HepG2 (cell line): Measurements from ENCODE around the gene AMPD2. TPM values are rescaled to one million over a fixed set of nuclear protein-coding genes. Genes with fewer than 3 reads are reported as not detected.

Experiments
- AGO1 ChIP-seq: fragments of 200-400 bp; formaldehyde crosslinking; IDR thresholded peaks from 2 replicates; pipeline ENCODE4 v1.6.1; 2017; ENCODE audit warnings: mild to moderate bottlenecking, low read depth, low read length, moderate library complexity; ENCODE audit not compliant: poor library complexity, severe bottlenecking
- ATF7-NPFF ChIP-seq: sonication (generic); formaldehyde crosslinking; IDR thresholded peaks from 2 replicates; pipeline ENCODE4 v1.8.1; 2023; ENCODE audit warnings: mild to moderate bottlenecking, low read depth, missing genetic modification reagents, moderate library complexity
- CBX1 ChIP-seq: IDR thresholded peaks from one replicate; pipeline ENCODE4 v1.6.1; 2016; ENCODE audit warnings: antibody characterized with exemption, low read depth
- DNMT1 ChIP-seq: sonication (generic); formaldehyde crosslinking; IDR thresholded peaks from 2 replicates; pipeline ENCODE4 v1.5.1; 2020; ENCODE audit warnings: mild to moderate bottlenecking, missing genetic modification reagents
- KLF13 ChIP-seq: sonication (generic); formaldehyde crosslinking; IDR thresholded peaks from 2 replicates; pipeline ENCODE4 v1.4.0; 2020; ENCODE audit warnings: mild to moderate bottlenecking, missing genetic modification reagents
- MAZ ChIP-seq, 2 experiments: sonication (generic) in 1 of 2; formaldehyde crosslinking in 1 of 2; IDR thresholded peaks; 2 replicates each; pipeline versions ENCODE4 v1.5.0 to v1.6.1; 2012 to 2020; ENCODE audit warnings: low read depth in 2 of 2, mild to moderate bottlenecking in 2 of 2, borderline replicate concordance in 1 of 2, improper control_type of control experiment in 1 of 2, low read length in 1 of 2, missing genetic modification reagents in 1 of 2, moderate library complexity in 1 of 2
- NBN ChIP-seq: fragments of 450-650 bp; conservative IDR thresholded peaks from 2 replicates; pipeline ENCODE4 v1.6.1; 2017
- NFIB ChIP-seq: sonication (generic); formaldehyde crosslinking; IDR thresholded peaks from 2 replicates; pipeline ENCODE4 v1.9.0; 2021; ENCODE audit warnings: missing genetic modification reagents, mild to moderate bottlenecking, borderline replicate concordance
- NR0B2 ChIP-seq: sonication (generic); formaldehyde crosslinking; IDR thresholded peaks from 2 replicates; pipeline ENCODE4 v1.4.0; 2020; ENCODE audit warnings: mild to moderate bottlenecking, missing genetic modification reagents
- PHF8 ChIP-seq: sonication (generic); formaldehyde crosslinking; IDR thresholded peaks from 2 replicates; pipeline ENCODE4 v1.5.0; 2020; ENCODE audit warnings: missing genetic modification reagents
- RERE ChIP-seq: IDR thresholded peaks from 2 replicates; pipeline ENCODE4 v1.6.1; 2016; ENCODE audit warnings: low read depth, missing genetic modification reagents, missing compliant biosample characterization
- RFXAP ChIP-seq: sonication (generic); formaldehyde crosslinking; IDR thresholded peaks from 2 replicates; pipeline ENCODE4 v1.4.0; 2020; ENCODE audit warnings: missing genetic modification reagents, borderline replicate concordance
- STAG1 ChIP-seq: sonication (generic); formaldehyde crosslinking; IDR thresholded peaks from 2 replicates; pipeline ENCODE4 v1.4.0; 2020; ENCODE audit warnings: missing genetic modification reagents
- ZFP90 ChIP-seq: sonication (generic); formaldehyde crosslinking; IDR thresholded peaks from 2 replicates; pipeline ENCODE4 v1.8.0; 2022; ENCODE audit warnings: missing genetic modification reagents, mild to moderate bottlenecking, inconsistent platforms, borderline replicate concordance
- ZNF232 ChIP-seq: sonication (generic); formaldehyde crosslinking; IDR thresholded peaks from 2 replicates; pipeline ENCODE4 v1.4.0; 2020; ENCODE audit warnings: missing genetic modification reagents, borderline replicate concordance
- ZNF329 ChIP-seq: sonication (generic); formaldehyde crosslinking; IDR thresholded peaks from 2 replicates; pipeline ENCODE4 v1.9.0; 2021; ENCODE audit warnings: low read depth, mild to moderate bottlenecking, missing genetic modification reagents
- ZNF530 ChIP-seq: sonication (generic); formaldehyde crosslinking; IDR thresholded peaks from 2 replicates; pipeline ENCODE4 v1.5.0; 2020; ENCODE audit warnings: low read depth, mild to moderate bottlenecking, missing genetic modification reagents
- ZNF660 ChIP-seq: sonication (generic); formaldehyde crosslinking; IDR thresholded peaks from 2 replicates; pipeline ENCODE4 v1.5.1; 2020; ENCODE audit warnings: mild to moderate bottlenecking, low read depth, missing genetic modification reagents, borderline replicate concordance
- ZNF678 ChIP-seq: sonication (generic); formaldehyde crosslinking; IDR thresholded peaks from 2 replicates; pipeline ENCODE4 v1.4.0; 2020; ENCODE audit warnings: mild to moderate bottlenecking, missing genetic modification reagents
- ZNF737 ChIP-seq: sonication (generic); formaldehyde crosslinking; IDR thresholded peaks from 2 replicates; pipeline ENCODE4 v1.5.0; 2020; ENCODE audit warnings: missing genetic modification reagents, mild to moderate bottlenecking, borderline replicate concordance
- ZNF770 ChIP-seq: sonication (generic); formaldehyde crosslinking; IDR thresholded peaks from 2 replicates; pipeline ENCODE4 v1.5.0; 2020; ENCODE audit warnings: mild to moderate bottlenecking, missing genetic modification reagents
- polyA plus RNA-seq, 8 experiments: library from polyadenylated mRNA; depleted of rRNA in 3 of 8; stranded (reverse) in 7 of 8; unstranded in 1 of 8; fragments of >200 nt; fragmentation: Illumina TruSeq in 4 of 8; extraction: Trizol in 4 of 8; gene quantifications; 2 replicates each; pipeline versions ENCODE4 v1.2.1 to v1.2.3, GENCODE V29; 2011 to 2016; ENCODE audit warnings: low read depth in 4 of 8, missing spikeins in 1 of 8, mixed read lengths in 1 of 8; ENCODE audit not compliant: insufficient read depth in 1 of 8
- total RNA-seq, 5 experiments: library from RNA; depleted of rRNA; stranded (reverse); fragments of >200 nt; fragmentation: Illumina TruSeq; extraction: Trizol; gene quantifications; 2 replicates each; pipeline ENCODE4 v1.2.3, GENCODE V29; 2016; ENCODE audit warnings: low read depth in 1 of 5

The AMPD2 gene
- total and polyA plus RNA-seq, 2 of the 13 experiments (the other 11 are each of a cell fraction or from before 2014, with no cell fraction given), result 62.3 to 82.0 TPM

GRCh38 chr1:109643385-109644230 is 24.0 kb downstream of the AMPD2 start (continued):
- TF ChIP-seq PHF8 (CRISPR knock-in tag), result peak; percentile 40; the same call in 1 of the 2 replicates
- TF ChIP-seq NFIB (CRISPR knock-in tag), result no peak
- no peak for TF ChIP-seq CBX1
- no peak for TF ChIP-seq RERE
- no peak for TF ChIP-seq DNMT1 (CRISPR knock-in tag)
- TF ChIP-seq ZNF737 (CRISPR knock-in tag), result no peak
- TF ChIP-seq ZNF232 (CRISPR knock-in tag), result no peak; the same call in 1 of the 2 replicates
- TF ChIP-seq ZNF660 (CRISPR knock-in tag), result no peak
- TF ChIP-seq ATF7-NPFF (CRISPR knock-in tag), result no peak
- TF ChIP-seq ZNF530, result no peak
- TF ChIP-seq RFXAP (CRISPR knock-in tag), result 0 out of 2 replicates have a peak, but pooled peaks have one; percentile 33
- TF ChIP-seq ZFP90, result peak; percentile 66; the same call in 1 of the 2 replicates
- TF ChIP-seq MAZ (IDR thresholded peaks at IDR 0.05; ENCODE audit: borderline replicate concordance, low read depth, low read length), result 0 out of 2 replicates have a peak, but pooled peaks have one; percentile 39
- no peak for TF ChIP-seq MAZ (CRISPR knock-in tag; IDR thresholded peaks at IDR 0.05; ENCODE audit: low read depth)
- TF ChIP-seq NBN, result no peak
- no peak for TF ChIP-seq NR0B2 (CRISPR knock-in tag)
- TF ChIP-seq ZNF770 (CRISPR knock-in tag), result no peak
- no peak for TF ChIP-seq KLF13 (CRISPR knock-in tag)
- no peak for TF ChIP-seq ZNF678 (CRISPR knock-in tag)
- peak; percentile 88 for TF ChIP-seq STAG1 (CRISPR knock-in tag)
- no peak for TF ChIP-seq ZNF329 (CRISPR knock-in tag)
- TF ChIP-seq AGO1, result no peak
